Measurements from ENCODE around the gene LSM3.

- no peak for TF ChIP-seq CTCF (IDR thresholded peaks at IDR 0.05; ENCODE audit: poor library complexity)
- TF ChIP-seq EZH2 (IDR thresholded peaks at IDR 0.05; ENCODE audit: borderline replicate concordance): no peak
- TF ChIP-seq EZH2phosphoT487 (IDR thresholded peaks at IDR 0.05; ENCODE audit: low read depth, severe bottlenecking, unreplicated experiment): no peak
These were observed 35.1 kb upstream of the LSM3 start for GRCh38 chr3:14143271-14144225.

Measured in hepatocyte (in vitro differentiated cells).